Measurements from ENCODE around the gene KCNH2.
"Not testable (repeated sequence)": the region's sequence is repeated elsewhere in the genome, so short reads cannot be mapped to it uniquely, and the experiment has no call there.

KCNH2 gene

GRCh38 chr7:151012031-151012692, 34.0 kb upstream of the KCNH2 start:
- no peaks in the 10 kb centered on the region for H3K36me3 ChIP-seq (ENCODE audit: insufficient read depth, low read length)
- H3K27me3 ChIP-seq (ENCODE audit: insufficient read depth, low read length): peaks cover 14% of the 10 kb centered on the region
- WGBS: 83% methylated on average over 6 of the region's 6 CpGs
- H3K4me3 ChIP-seq (ENCODE audit: low read length): no peak overlapping the region
- H3K4me1 ChIP-seq (ENCODE audit: insufficient read depth, low read length): peaks cover 28% of the 10 kb centered on the region
- no peak overlapping the region for H3K9ac ChIP-seq (ENCODE audit: low read depth, low read length)
- H3K9me3 ChIP-seq (ENCODE audit: insufficient read depth, low read depth, low read length): no peaks in the 10 kb centered on the region
- H3K27ac ChIP-seq (ENCODE audit: low read depth, low read length): no peak overlapping the region

GRCh38 chr7:151011616-151012015, 33.5 kb upstream of the KCNH2 start:
- not testable (repeated sequence) for H3K27ac ChIP-seq (ENCODE audit: low read depth, low read length); H3K36me3 ChIP-seq (ENCODE audit: insufficient read depth, low read length); H3K9me3 ChIP-seq (ENCODE audit: insufficient read depth, low read depth, low read length); H3K27me3 ChIP-seq (ENCODE audit: insufficient read depth, low read length); H3K9ac ChIP-seq (ENCODE audit: low read depth, low read length); H3K4me3 ChIP-seq (ENCODE audit: low read length)
- WGBS: 88% methylated on average over 11 of the region's 12 CpGs
- peaks cover 28% of the 10 kb centered on the region for H3K4me1 ChIP-seq (ENCODE audit: insufficient read depth, low read length)

GRCh38 chr7:151011097-151011409, 32.9 kb upstream of the KCNH2 start:
- WGBS: 67% methylated on average over 1 of the region's 1 CpG
- Histone ChIP-seq H3K27me3 (ENCODE audit: insufficient read depth, low read length) (peaks cover 7% of the 10 kb centered on the region), H3K9ac (ENCODE audit: low read depth, low read length) (no peak overlapping the region), H3K9me3 (ENCODE audit: insufficient read depth, low read depth, low read length) (no peaks in the 10 kb centered on the region), H3K36me3 (ENCODE audit: insufficient read depth, low read length) (no peaks in the 10 kb centered on the region), H3K27ac (ENCODE audit: low read depth, low read length) (no peak overlapping the region), H3K4me3 (ENCODE audit: low read length) (0 out of 2 replicates have a peak overlapping the region, but pooled peaks have one; percentile 40), H3K4me1 (ENCODE audit: insufficient read depth, low read length) (peaks cover 28% of the 10 kb centered on the region)

- Histone ChIP-seq H3K4me3 (ENCODE audit: low read length) (peak overlapping the region; percentile 40), H3K27ac (ENCODE audit: low read depth, low read length) (no peak overlapping the region), H3K36me3 (ENCODE audit: insufficient read depth, low read length) (no peaks in the 10 kb centered on the region), H3K4me1 (ENCODE audit: insufficient read depth, low read length) (peaks cover 28% of the 10 kb centered on the region), H3K27me3 (ENCODE audit: insufficient read depth, low read length) (peaks cover 4% of the 10 kb centered on the region), H3K9ac (ENCODE audit: low read depth, low read length) (no peak overlapping the region), H3K9me3 (ENCODE audit: insufficient read depth, low read depth, low read length) (no peaks in the 10 kb centered on the region)
- 34% methylated on average over 18 of the region's 18 CpGs for WGBS
Observed at GRCh38 chr7:151010307-151011096, 32.4 kb upstream of the KCNH2 start.

GRCh38 chr7:151010037-151010306, 31.9 kb upstream of the KCNH2 start:
- H3K9me3 ChIP-seq (ENCODE audit: insufficient read depth, low read depth, low read length): no peaks in the 10 kb centered on the region
- no peak overlapping the region for H3K9ac ChIP-seq (ENCODE audit: low read depth, low read length)
- H3K27me3 ChIP-seq (ENCODE audit: insufficient read depth, low read length): peaks cover 4% of the 10 kb centered on the region
- H3K36me3 ChIP-seq (ENCODE audit: insufficient read depth, low read length): no peaks in the 10 kb centered on the region
- H3K4me3 ChIP-seq (ENCODE audit: low read length): 0 out of 2 replicates have a peak overlapping the region, but pooled peaks have one; percentile 40
- H3K4me1 ChIP-seq (ENCODE audit: insufficient read depth, low read length): peaks cover 28% of the 10 kb centered on the region
- 39% methylated on average over 7 of the region's 7 CpGs for WGBS
- no peak overlapping the region for H3K27ac ChIP-seq (ENCODE audit: low read depth, low read length)

DNA sequence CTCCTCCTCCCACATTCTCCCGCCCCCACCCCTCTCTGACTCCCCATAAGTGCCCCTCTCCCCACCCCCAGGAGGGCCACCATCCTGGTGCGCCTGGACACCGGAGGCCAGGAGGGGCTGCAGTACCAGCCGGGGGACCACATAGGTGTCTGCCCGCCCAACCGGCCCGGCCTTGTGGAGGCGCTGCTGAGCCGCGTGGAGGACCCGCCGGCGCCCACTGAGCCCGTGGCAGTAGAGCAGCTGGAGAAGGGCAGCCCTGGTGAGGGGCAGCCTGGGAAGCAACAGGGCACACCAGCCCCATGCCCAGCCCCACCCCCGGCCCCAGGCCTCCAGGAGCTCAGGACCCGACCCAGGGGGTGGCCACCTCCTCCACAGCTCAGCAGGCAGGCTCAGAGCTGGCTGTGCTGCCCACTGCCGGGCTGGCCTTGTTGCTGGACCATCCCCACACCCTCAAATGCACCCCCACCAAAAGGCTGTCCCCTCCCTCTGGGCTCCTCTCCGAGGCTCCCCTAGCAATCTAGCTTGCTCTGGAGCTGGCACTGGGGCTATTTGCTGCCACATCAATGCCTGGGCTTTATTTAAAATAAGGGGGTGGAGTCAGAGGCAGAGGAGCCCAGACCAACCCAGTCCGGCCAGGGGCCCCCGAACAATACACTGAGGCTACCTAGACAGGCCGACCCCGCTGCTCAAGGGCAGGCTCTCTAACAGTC, 31.4 kb upstream of the KCNH2 start:
- Histone ChIP-seq H3K27me3 (ENCODE audit: insufficient read depth, low read length) (peaks cover 4% of the 10 kb centered on the region), H3K4me1 (ENCODE audit: insufficient read depth, low read length) (peaks cover 28% of the 10 kb centered on the region), H3K9me3 (ENCODE audit: insufficient read depth, low read depth, low read length) (no peaks in the 10 kb centered on the region), H3K4me3 (ENCODE audit: low read length) (no peak overlapping the region), H3K27ac (ENCODE audit: low read depth, low read length) (no peak overlapping the region), H3K36me3 (ENCODE audit: insufficient read depth, low read length) (no peaks in the 10 kb centered on the region), H3K9ac (ENCODE audit: low read depth, low read length) (no peak overlapping the region)
- 73% methylated on average over 22 of the region's 22 CpGs for WGBS

- Histone ChIP-seq H3K4me1 (ENCODE audit: insufficient read depth, low read length) (peaks cover 28% of the 10 kb centered on the region), H3K9me3 (ENCODE audit: insufficient read depth, low read depth, low read length) (no peaks in the 10 kb centered on the region), H3K27me3 (ENCODE audit: insufficient read depth, low read length) (peaks cover 4% of the 10 kb centered on the region; the same call in 1 of the 2 replicates), H3K9ac (ENCODE audit: low read depth, low read length) (no peak overlapping the region), H3K27ac (ENCODE audit: low read depth, low read length) (no peak overlapping the region), H3K36me3 (ENCODE audit: insufficient read depth, low read length) (no peaks in the 10 kb centered on the region), H3K4me3 (ENCODE audit: low read length) (peak overlapping the region; percentile 1; the same call in 1 of the 2 replicates)
- 59% methylated on average over 40 of the region's 40 CpGs for WGBS
Observed at GRCh38 chr7:151008511-151009323, 30.6 kb upstream of the KCNH2 start.

GRCh38 chr7:151008143-151008510, 30.0 kb upstream of the KCNH2 start:
- WGBS: 55% methylated on average over 10 of the region's 11 CpGs
- peak overlapping the region; percentile 1; the same call in 1 of the 2 replicates for H3K4me3 ChIP-seq (ENCODE audit: low read length)
- no peaks in the 10 kb centered on the region for H3K9me3 ChIP-seq (ENCODE audit: insufficient read depth, low read depth, low read length)
- peaks cover 2% of the 10 kb centered on the region; the same call in 1 of the 2 replicates for H3K27me3 ChIP-seq (ENCODE audit: insufficient read depth, low read length)
- no peaks in the 10 kb centered on the region for H3K36me3 ChIP-seq (ENCODE audit: insufficient read depth, low read length)
- H3K9ac ChIP-seq (ENCODE audit: low read depth, low read length): no peak overlapping the region
- H3K27ac ChIP-seq (ENCODE audit: low read depth, low read length): no peak overlapping the region
- H3K4me1 ChIP-seq (ENCODE audit: insufficient read depth, low read length): peaks cover 27% of the 10 kb centered on the region

- Histone ChIP-seq H3K9me3 (ENCODE audit: insufficient read depth, low read depth, low read length) (no peaks in the 10 kb centered on the region), H3K36me3 (ENCODE audit: insufficient read depth, low read length) (no peaks in the 10 kb centered on the region), H3K4me3 (ENCODE audit: low read length) (no peak overlapping the region), H3K27me3 (ENCODE audit: insufficient read depth, low read length) (no peaks in the 10 kb centered on the region), H3K4me1 (ENCODE audit: insufficient read depth, low read length) (peaks cover 21% of the 10 kb centered on the region), H3K27ac (ENCODE audit: low read depth, low read length) (no peak overlapping the region), H3K9ac (ENCODE audit: low read depth, low read length) (no peak overlapping the region)
- 64% methylated on average over 7 of the region's 7 CpGs for WGBS
Observed at GRCh38 chr7:151007469-151007898, 29.4 kb upstream of the KCNH2 start.

DNA sequence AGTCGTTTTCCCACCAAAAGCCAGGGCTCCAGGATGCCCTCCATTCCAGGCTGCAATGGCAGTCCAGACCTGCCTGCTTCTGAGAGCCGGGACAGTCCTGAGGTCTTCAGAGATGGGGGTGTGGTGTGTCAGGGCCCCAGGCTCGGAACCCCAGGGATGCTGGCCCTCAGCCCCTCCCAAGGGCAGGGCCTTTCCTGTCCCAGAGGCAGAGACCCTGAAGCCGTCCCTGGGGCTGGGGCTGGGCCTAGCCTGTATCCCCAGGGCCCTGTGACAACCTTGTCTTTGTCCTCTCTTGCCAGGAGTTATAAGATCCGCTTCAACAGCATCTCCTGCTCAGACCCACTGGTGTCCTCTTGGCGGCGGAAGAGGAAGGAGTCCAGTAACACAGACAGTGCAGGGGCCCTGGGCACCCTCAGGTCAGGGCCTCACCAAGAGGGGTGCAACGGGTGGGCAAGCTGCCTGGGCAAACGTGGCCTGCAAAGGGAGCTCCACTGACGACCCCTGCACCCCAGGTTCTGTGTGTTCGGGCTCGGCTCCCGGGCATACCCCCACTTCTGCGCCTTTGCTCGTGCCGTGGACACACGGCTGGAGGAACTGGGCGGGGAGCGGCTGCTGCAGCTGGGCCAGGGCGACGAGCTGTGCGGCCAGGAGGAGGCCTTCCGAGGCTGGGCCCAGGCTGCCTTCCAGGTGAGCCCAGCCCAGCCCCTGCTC, 28.6 kb upstream of the KCNH2 start:
- H3K9ac ChIP-seq (ENCODE audit: low read depth, low read length): no peak overlapping the region

More for the DNA sequence above, 28.6 kb upstream of the KCNH2 start:
- 88% methylated on average over 23 of the region's 23 CpGs for WGBS
- Histone ChIP-seq H3K4me3 (ENCODE audit: low read length) (no peak overlapping the region), H3K36me3 (ENCODE audit: insufficient read depth, low read length) (no peaks in the 10 kb centered on the region), H3K27ac (ENCODE audit: low read depth, low read length) (no peak overlapping the region), H3K27me3 (ENCODE audit: insufficient read depth, low read length) (no peaks in the 10 kb centered on the region), H3K9me3 (ENCODE audit: insufficient read depth, low read depth, low read length) (no peaks in the 10 kb centered on the region), H3K4me1 (ENCODE audit: insufficient read depth, low read length) (peaks cover 18% of the 10 kb centered on the region)

All from HUES64 (cell line).